ENCODE results near the gene PTPRA.
"Not testable (repeated sequence)": the region's sequence is repeated elsewhere in the genome, so short reads cannot be mapped to it uniquely, and the experiment has no call there.

Gene PTPRA

DNA sequence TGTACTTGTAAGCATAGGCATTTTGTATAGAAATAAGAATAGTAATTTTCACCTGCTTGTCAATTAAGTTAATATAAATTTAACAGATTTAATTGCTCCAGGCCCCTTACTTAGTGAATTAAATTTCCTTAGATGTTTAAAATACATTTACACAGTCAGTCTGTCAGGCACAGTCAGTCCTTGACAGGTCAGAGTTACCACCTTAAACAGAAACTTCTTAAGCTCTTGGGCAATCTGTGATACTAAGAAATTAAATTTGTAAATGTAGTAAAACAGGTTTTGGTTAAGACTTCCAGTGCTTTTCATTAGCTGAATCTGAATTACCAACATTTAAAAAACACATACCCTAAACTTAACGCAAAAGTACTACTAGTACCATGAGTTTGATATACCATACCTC, 15.9 kb downstream of the PTPRA start:
- DNase-seq (ENCODE audit: low read depth in 2 of 2), result no peak

GRCh38 chr20:2889797-2890196, 16.5 kb downstream of the PTPRA start:
- DNase-seq (ENCODE audit: low read depth in 2 of 2), result no peak

- DNase-seq (ENCODE audit: low read depth in 2 of 2), result no peak
Measured at GRCh38 chr20:2890742-2891141, 17.5 kb downstream of the PTPRA start.

GRCh38 chr20:2891343-2891742, 18.1 kb downstream of the PTPRA start:
- DNase-seq (ENCODE audit: low read depth in 2 of 2), result no peak

GRCh38 chr20:2892376-2892775, 19.1 kb downstream of the PTPRA start:
- no peak for DNase-seq (ENCODE audit: low read depth in 2 of 2)

DNA sequence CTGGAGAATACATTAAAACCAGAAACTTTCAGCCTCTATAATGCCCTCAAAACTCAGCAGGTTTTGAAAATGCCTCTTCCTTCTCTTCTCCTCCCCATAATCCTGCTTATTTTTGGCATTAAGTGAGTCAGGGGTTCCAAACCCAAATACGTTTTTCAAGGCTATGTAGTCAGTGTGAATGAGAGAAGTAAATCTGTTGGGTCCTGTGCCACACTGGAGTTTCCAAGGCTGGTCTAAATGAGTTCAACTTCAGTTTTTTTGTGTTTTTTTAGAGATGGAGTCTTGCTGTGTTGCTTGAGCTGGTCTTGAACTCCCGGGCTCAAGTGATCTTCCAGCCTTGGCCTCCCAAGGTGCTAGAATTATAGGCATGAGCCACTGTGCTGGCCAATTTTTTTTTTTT, 20.9 kb downstream of the PTPRA start:
- DNase-seq (ENCODE audit: low read depth in 2 of 2), result no peak

DNA sequence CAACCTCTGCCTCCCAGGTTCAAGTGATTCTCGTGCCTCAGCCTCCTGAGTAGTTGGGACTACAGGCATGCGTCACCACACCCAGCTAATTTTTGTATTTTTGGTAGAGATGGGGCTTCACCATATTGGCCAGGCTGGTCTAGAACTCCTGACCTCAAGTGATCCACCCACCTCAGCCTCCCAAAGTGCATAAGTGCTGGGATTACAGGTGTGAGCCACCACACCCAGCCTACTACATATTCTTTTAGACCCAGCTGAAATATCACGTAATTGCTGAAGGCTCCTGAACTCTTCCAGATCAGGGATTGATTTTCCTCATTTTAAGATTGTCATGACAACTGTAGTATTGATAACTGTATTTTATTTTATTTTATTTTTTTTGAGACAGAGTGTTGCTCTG, 21.9 kb downstream of the PTPRA start:
- DNase-seq (ENCODE audit: low read depth in 2 of 2), result not testable (repeated sequence)

GRCh38 chr20:2899243-2899642, 26.0 kb downstream of the PTPRA start:
- no peak for DNase-seq (ENCODE audit: low read depth in 2 of 2)

DNA sequence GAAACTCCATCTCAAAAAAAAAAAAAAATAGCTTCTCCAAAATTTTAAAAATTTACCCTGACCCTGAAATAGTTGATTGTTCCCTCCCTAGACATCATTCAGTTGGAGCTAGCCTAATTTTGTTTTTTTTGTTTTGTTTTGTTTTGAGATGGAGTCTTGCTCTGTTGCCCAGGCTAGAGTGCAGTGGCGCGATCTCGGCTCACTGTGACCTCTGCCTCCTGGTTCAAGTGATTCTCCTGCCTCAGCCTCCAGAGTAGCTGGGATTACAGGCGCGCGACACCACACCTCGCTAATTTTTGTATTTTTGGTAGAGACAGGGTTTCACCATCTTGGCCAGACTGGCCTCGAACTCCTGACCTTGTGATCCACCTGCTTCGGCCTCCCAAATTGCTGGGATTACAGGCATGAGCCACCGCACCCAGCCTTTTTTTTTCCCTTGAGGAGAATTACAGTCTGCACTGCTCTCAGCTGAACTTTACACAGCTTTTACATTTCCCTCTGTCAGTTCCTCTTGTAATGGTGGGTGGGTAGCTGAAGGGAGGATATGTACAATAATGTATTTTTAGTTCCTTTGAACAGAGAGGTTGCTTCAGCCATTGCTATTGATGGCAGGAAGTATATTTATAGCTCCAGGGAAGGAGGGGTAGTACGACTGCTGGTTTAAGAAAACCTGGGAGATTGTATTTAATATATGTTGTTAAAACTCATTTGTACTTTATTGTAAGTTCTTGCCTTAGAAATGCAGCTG, 27.7 kb downstream of the PTPRA start:
- no peak for DNase-seq (ENCODE audit: low read depth in 2 of 2)

DNA sequence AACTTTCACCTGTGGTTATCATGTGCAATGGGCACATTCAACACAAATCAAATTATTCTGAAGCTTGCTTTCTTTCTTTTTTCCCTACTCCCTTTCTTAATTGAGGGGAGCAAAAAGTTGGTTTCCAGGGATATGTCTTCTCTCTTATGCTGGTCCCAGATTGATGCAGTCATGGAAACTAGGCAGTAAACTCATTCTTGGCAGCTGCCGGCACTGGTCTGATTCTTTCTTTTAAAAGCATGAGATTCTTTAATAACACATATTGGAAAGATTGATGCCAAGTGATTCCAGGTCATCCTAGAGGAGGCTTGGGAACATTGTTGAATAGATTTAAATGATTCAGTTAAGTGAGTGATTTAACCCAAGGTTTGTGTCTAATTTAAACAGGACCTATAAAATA, 29.0 kb downstream of the PTPRA start:
- no peak for DNase-seq (ENCODE audit: low read depth in 2 of 2)

DNA sequence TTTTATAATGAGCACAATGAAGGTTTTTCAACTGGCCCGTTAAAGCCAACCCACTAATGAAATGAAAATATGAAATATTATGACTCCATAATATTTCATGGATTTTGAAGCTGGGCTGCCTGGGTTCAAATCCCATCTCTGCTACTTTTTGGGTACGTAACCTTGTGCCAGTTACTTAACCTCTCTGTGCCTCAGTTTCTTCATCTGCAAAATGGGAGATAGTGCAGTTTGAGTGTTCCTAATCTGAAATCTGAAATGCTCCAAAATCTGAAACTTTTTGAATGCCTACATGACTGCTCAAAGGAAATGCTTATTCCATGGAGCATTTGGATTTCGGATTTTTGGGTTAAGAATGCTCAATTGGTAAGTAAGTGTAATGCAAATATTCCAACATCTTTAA, 29.5 kb downstream of the PTPRA start:
- no peak for DNase-seq (ENCODE audit: low read depth in 2 of 2)

DNA sequence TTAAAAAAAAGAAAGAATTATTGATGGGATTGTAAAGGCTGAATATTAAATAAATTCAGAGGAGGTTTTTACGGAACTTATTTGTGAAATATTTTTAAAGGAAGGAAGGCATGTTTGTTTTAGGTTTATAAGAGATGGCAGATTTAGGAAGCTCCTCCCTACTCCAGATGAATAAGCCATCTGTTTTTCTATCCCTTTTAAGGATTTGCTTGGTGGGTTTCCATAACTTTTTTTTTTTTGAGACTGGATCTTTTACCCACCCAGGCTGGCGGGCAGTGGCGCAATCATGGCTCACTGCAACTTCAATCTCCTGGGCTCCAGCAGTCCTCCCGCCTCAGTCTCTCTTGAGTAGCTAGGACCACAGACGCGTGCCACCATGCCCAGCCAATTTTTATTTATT, 30.4 kb downstream of the PTPRA start:
- no peak for DNase-seq (ENCODE audit: low read depth in 2 of 2)

DNA sequence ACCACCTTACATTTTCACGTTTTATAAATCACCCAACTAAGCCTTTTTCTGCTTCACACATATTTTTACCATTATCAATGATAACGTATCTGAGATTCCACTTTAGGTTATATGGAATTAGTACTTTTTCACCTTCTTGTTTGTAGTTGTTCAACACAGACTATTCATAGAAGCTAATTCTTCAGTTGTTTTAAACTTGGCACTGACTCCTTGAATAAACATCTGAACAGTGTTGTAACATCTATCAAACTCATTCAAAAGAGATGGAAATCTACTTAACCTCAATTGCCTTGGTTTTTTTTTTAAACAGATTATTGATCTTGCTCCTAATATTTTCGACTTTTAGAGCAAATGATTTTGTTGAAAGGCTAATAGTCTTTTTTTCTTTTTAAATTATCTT, 34.2 kb downstream of the PTPRA start:
- DNase-seq (ENCODE audit: low read depth in 2 of 2), result no peak

GRCh38 chr20:2909953-2910352, 36.7 kb downstream of the PTPRA start:
- no peak for DNase-seq (ENCODE audit: low read depth in 2 of 2)

GRCh38 chr20:2911200-2911599, 37.9 kb downstream of the PTPRA start:
- DNase-seq (ENCODE audit: low read depth in 2 of 2), result no peak

- no peak for DNase-seq (ENCODE audit: low read depth in 2 of 2)
Measured at GRCh38 chr20:2914160-2914559, 40.9 kb downstream of the PTPRA start.

DNA sequence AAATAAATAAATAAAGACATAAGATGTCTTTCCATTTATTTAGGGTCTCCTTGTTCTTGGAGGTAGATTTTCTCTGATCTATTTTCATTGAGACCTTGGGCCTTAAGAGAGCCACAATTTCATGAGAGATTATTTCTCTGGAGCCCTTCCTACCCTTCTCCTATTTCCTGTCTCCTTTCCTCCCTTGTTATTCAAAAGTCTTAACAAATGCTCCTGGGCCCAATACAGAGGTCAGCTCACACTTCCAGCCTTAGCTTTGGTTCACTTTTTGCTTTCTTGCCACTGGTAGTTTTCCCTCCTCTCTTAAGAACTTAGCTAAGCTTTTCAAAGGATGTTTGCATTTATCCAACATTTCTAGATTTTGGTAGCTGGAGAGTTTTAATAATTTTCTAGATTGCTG, 44.0 kb downstream of the PTPRA start:
- no peak for DNase-seq (ENCODE audit: low read depth in 2 of 2)

DNA sequence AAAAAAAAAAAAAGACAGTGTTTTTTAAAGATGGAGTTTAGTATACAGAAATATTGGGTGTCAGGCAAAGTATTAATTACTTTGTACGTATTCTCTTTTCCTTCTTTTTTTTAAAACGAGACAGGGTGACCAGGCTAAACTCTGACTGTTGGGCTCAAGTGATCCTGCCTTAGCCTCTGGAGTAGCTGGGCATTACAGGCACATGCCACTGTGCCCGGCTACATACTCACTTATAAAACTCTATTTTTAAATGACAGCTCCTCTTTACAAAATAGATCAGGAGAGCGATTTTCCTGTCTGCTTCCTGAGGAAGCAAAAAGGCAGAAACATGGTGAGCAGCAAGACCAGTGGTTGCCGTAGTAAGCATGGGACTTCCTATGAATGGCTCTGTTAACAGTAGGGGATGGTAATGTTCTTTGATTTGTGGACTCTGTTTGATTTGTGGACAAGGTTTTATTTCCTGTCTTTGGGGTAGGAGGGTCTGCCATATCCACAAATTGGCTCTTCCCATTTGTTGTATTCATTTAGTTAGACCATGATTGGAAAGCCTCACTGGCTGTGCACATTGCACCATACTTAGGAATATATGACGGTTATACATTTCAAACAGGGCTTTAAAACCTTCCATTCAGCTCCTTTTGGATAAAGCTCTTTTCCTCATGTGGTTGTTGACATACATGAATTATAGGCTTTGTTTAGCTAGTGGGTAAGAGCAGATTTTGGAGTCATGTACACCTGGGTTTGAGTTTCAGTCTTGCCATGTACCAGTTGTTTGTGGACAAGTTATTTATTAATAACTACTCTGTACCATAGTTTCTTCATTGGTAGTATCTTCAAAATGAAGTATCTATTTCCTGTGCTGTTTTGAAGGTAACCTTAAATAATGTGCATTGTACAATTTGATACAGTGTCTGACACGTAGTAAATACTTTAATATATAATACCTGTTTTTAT, 45.1 kb downstream of the PTPRA start:
- DNase-seq (ENCODE audit: low read depth in 2 of 2), result no peak

DNA sequence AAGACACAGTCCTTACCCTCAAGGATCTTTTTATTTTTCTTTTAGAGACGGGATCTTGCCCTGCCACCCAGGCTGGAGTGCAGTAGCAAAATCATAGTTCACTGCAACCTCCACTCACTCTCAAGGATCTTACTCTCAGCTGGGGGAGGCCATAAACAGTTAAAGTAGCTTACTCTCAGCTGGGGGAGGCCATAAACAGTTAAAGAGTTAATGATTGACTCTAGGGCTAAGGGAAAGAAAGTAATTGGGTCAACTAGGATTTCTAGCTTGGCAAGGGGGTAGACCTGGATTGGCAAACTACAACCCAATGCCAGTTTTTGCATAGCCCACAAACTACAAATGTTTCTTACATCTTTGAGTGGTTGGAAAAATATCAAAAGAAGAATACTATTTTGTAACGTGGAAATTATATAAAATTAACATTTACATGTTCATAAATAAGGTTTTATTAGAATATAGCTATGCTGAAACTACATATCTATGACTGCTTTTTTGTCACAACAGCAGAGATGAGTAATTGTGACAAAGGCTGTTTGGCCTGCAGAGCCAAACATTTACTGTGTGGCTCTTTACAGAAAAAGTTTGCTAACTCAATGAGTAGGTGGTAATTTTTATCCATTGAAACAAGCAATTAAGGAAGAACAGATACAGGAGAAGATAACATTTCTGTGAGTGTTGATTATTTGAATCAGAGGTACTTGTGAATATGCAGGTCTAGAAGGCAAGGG, 46.4 kb downstream of the PTPRA start:
- DNase-seq (ENCODE audit: low read depth in 2 of 2), result no peak

- DNase-seq (ENCODE audit: low read depth in 2 of 2), result no peak
Measured at GRCh38 chr20:2920473-2920872, 47.2 kb downstream of the PTPRA start.

- DNase-seq (ENCODE audit: low read depth in 2 of 2), result no peak
Measured at GRCh38 chr20:2921506-2921905, 48.2 kb downstream of the PTPRA start.

DNA sequence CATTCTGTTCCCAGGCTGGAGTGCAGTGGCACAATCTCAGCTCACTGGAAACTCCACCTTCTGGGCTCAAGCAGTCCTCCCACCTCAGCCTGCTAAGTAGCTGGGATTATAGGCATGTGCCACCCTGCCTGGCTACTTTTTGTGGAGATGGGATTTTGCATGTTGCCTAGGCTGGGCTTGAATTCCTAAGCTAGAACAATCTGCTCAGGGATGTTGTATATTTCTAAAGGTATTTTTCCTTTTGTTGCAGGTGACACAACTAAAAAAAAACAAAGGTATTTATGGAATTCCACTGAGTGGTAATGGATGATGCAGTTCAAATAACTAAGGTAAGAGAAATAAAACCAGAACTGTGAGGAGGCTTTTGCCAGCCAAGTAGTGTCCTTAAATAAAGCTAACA, 49.7 kb downstream of the PTPRA start:
- DNase-seq (ENCODE audit: low read depth in 2 of 2), result no peak

All from stimulated activated CD8-positive, alpha-beta memory T cell treated with anti-CD3 and anti-CD28 coated beads, Interleukin-7, amount 100 ng/mL, for 4 hours (primary cell).